ENCODE measurements around the gene PTAFR. TPM values are rescaled to one million over a fixed set of nuclear protein-coding genes. Genes with fewer than 3 reads are reported as not detected.

Gene PTAFR

DNA sequence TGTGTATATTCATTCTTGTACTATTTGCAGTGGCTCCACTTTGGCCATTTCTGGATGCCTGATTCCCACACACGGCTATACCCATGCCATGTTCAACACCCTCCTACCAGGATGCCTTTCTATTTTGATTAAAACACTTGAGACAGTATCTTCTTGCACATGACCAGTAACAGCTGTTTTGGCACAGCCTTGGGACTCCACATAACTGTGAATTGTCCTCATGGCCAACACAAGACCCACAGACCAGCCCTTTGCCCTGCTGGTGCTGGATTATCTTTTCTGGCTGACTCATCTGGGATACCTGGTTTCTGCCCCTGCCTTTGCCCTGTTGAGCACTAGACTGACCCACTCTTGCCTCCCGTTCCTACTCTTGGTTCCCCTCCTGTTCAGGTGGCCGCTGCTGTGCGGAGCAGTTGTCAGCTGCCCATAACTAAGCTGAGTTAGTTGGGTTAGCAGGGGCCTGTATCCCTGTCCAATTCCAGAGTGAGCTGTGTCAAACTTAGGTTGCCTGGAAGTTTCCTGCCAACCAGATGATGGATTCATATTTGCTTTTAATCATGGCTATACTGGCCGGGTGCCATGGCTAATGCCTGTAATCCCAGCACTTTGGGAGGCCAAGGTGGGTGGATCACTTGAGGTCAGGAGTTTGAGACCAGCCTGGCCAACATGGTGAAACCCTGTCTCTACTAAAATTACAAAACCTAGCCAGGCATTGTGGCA lies 77.3 kb downstream of the PTAFR start:
- H3K4me1 ChIP-seq (ENCODE audit: control insufficient read depth, insufficient read depth, low read depth, low read length): peaks cover 5% of the 10 kb centered on the region
- WGBS: 95% methylated on average over 5 of the region's 5 CpGs
- no peak overlapping the region for H3K23ac ChIP-seq (ENCODE audit: low read length in 2 of 2)
- H4K8ac ChIP-seq (ENCODE audit: low read length): no peak overlapping the region
- no peak overlapping the region for H3K18ac ChIP-seq (ENCODE audit: low read depth in 1 of 2, low read length in 2 of 2)
- no peak overlapping the region for H3K9ac ChIP-seq (ENCODE audit: low read length)
- no peak overlapping the region for H2BK120ac ChIP-seq (ENCODE audit: low read depth, low read length)
- H2BK15ac ChIP-seq (ENCODE audit: low read depth, poor library complexity, severe bottlenecking): no peak overlapping the region
- H3K4me2 ChIP-seq (ENCODE audit: low read length, poor library complexity, severe bottlenecking): no peak overlapping the region
- H3K14ac ChIP-seq (ENCODE audit: low read length in 2 of 2): no peak overlapping the region
- H3K4ac ChIP-seq (ENCODE audit: low read depth in 1 of 2, low read length in 2 of 2): no peak overlapping the region
- H4K91ac ChIP-seq (ENCODE audit: low read length): peak overlapping the region; percentile 70
- no peaks in the 10 kb centered on the region for H3K36me3 ChIP-seq (ENCODE audit: control insufficient read depth in 1 of 2, insufficient read depth in 2 of 2, low read depth in 1 of 2, low read length in 2 of 2)
- peak; percentile 19 for DNase-seq
- H2BK12ac ChIP-seq (ENCODE audit: low read length in 2 of 2): peak overlapping the region in 1 of 2 experiments; percentile 65
- H3K27ac ChIP-seq (ENCODE audit: low read length, poor library complexity, severe bottlenecking): no peak overlapping the region
- peak overlapping the region; percentile 58 for H2AFZ ChIP-seq (ENCODE audit: low read depth, low read length)
- no peak overlapping the region for H3K4me3 ChIP-seq (ENCODE audit: insufficient read depth in 1 of 2, low read depth in 1 of 2, low read length in 2 of 2)
- no peak overlapping the region for H2BK5ac ChIP-seq (ENCODE audit: low read depth, low read length, poor library complexity, severe bottlenecking)
- H3K79me1 ChIP-seq (replicated peaks; ENCODE audit: low read length, poor library complexity, severe bottlenecking): no peaks in the 10 kb centered on the region
- H2AK5ac ChIP-seq (ENCODE audit: low read length, severe bottlenecking): peak overlapping the region; percentile 20
- peaks cover 0 to 3% of the 10 kb centered on the region in 2 experiments for H3K27me3 ChIP-seq (ENCODE audit: control insufficient read depth in 1 of 2, insufficient read depth in 1 of 2, low read length in 2 of 2)
- no peaks in the 10 kb centered on the region for H3K9me3 ChIP-seq (ENCODE audit: control insufficient read depth, low read length)

Small RNA genes within 50 kb of the gene (small RNA-seq; reads per million reads assigned to genes)
- not detected for gene RNU6-176P (ENCODE audit: low read depth)
